ENCODE data around the gene LTBP3. TPM values are rescaled to one million over a fixed set of nuclear protein-coding genes. Genes with fewer than 3 reads are reported as not detected.
A peak's percentile ranks its signal among the peaks of the same experiment; 100 is the strongest.

The LTBP3 gene
- total and polyA plus RNA-seq, 4 donors = 47.5 to 198 (median 114) TPM

GRCh38 chr11:65502555-65503367 lies 55.4 kb downstream of the LTBP3 start:
- H3K4me1 ChIP-seq (ENCODE audit: control insufficient read depth, insufficient read depth, low read length) = peaks cover 21% of the 10 kb centered on the region
- WGBS (ENCODE audit: insufficient coverage) = 0% methylated on average over 2 of the region's 6 CpGs
- H3K27me3 ChIP-seq (ENCODE audit: control insufficient read depth, insufficient read depth, low read length) = no peaks in the 10 kb centered on the region
- peak in 3 of 6 donors; percentile 17 to 55 (median 48) for DNase-seq (ENCODE audit: low read depth in 4 of 6, low spot score in 6 of 6)
- H3K36me3 ChIP-seq (ENCODE audit: control insufficient read depth, insufficient read depth, low read length) = peaks cover 14% of the 10 kb centered on the region
- peak overlapping the region; percentile 99 for H3K27ac ChIP-seq (ENCODE audit: low read depth, low read length)
- H3K9me3 ChIP-seq (ENCODE audit: control insufficient read depth, insufficient read depth, low read length) = no peaks in the 10 kb centered on the region
- peak overlapping the region; percentile 75 for H3K4me3 ChIP-seq (ENCODE audit: low read depth, low read length)

- peaks cover 18% of the 10 kb centered on the region for H3K4me1 ChIP-seq (ENCODE audit: control insufficient read depth, insufficient read depth, low read length)
- peak overlapping the region; percentile 99 for H3K27ac ChIP-seq (ENCODE audit: low read depth, low read length)
- no peak for DNase-seq (ENCODE audit: low read depth in 4 of 6, low spot score in 6 of 6)
- no peaks in the 10 kb centered on the region for H3K27me3 ChIP-seq (ENCODE audit: control insufficient read depth, insufficient read depth, low read length)
- H3K36me3 ChIP-seq (ENCODE audit: control insufficient read depth, insufficient read depth, low read length) = peaks cover 13% of the 10 kb centered on the region
- H3K4me3 ChIP-seq (ENCODE audit: low read depth, low read length) = peak overlapping the region; percentile 75
- no peaks in the 10 kb centered on the region for H3K9me3 ChIP-seq (ENCODE audit: control insufficient read depth, insufficient read depth, low read length)
Observed at GRCh38 chr11:65502274-65502554, 55.9 kb downstream of the LTBP3 start.

- peak overlapping the region; percentile 99 for H3K27ac ChIP-seq (ENCODE audit: low read depth, low read length)
- WGBS (ENCODE audit: insufficient coverage) = 0% methylated on average over 3 of the region's 3 CpGs
- H3K9me3 ChIP-seq (ENCODE audit: control insufficient read depth, insufficient read depth, low read length) = no peaks in the 10 kb centered on the region
- no peaks in the 10 kb centered on the region for H3K27me3 ChIP-seq (ENCODE audit: control insufficient read depth, insufficient read depth, low read length)
- H3K36me3 ChIP-seq (ENCODE audit: control insufficient read depth, insufficient read depth, low read length) = peaks cover 7% of the 10 kb centered on the region
- H3K4me3 ChIP-seq (ENCODE audit: low read depth, low read length) = peak overlapping the region; percentile 75
- DNase-seq (ENCODE audit: low read depth in 4 of 6, low spot score in 6 of 6) = peak in 2 of 6 donors; percentile 54 to 63
- peaks cover 18% of the 10 kb centered on the region for H3K4me1 ChIP-seq (ENCODE audit: control insufficient read depth, insufficient read depth, low read length)
Observed at GRCh38 chr11:65501472-65502273, 56.5 kb downstream of the LTBP3 start.

GRCh38 chr11:65501186-65501471 lies 57.0 kb downstream of the LTBP3 start:
- no CpG with 5 or more reads among the region's 2 CpGs for WGBS (ENCODE audit: insufficient coverage)
- Histone ChIP-seq H3K9me3 (ENCODE audit: control insufficient read depth, insufficient read depth, low read length) (no peaks in the 10 kb centered on the region), H3K27ac (ENCODE audit: low read depth, low read length) (peak overlapping the region; percentile 99), H3K4me1 (ENCODE audit: control insufficient read depth, insufficient read depth, low read length) (peaks cover 21% of the 10 kb centered on the region), H3K36me3 (ENCODE audit: control insufficient read depth, insufficient read depth, low read length) (peaks cover 3% of the 10 kb centered on the region), H3K27me3 (ENCODE audit: control insufficient read depth, insufficient read depth, low read length) (no peaks in the 10 kb centered on the region), H3K4me3 (ENCODE audit: low read depth, low read length) (peak overlapping the region; percentile 75)
- DNase-seq (ENCODE audit: low read depth in 4 of 6, low spot score in 6 of 6) = no peak

- DNase-seq (ENCODE audit: low read depth in 4 of 6, low spot score in 6 of 6) = peak in 2 of 6 donors; percentile 70 to 73
- H3K36me3 ChIP-seq (ENCODE audit: control insufficient read depth, insufficient read depth, low read length) = no peaks in the 10 kb centered on the region
- peak overlapping the region; percentile 99 for H3K27ac ChIP-seq (ENCODE audit: low read depth, low read length)
- no peaks in the 10 kb centered on the region for H3K27me3 ChIP-seq (ENCODE audit: control insufficient read depth, insufficient read depth, low read length)
- H3K4me3 ChIP-seq (ENCODE audit: low read depth, low read length) = peak overlapping the region; percentile 75
- under 1% methylated on average over 15 of the region's 20 CpGs for WGBS (ENCODE audit: insufficient coverage)
- peaks cover 26% of the 10 kb centered on the region for H3K4me1 ChIP-seq (ENCODE audit: control insufficient read depth, insufficient read depth, low read length)
- H3K9me3 ChIP-seq (ENCODE audit: control insufficient read depth, insufficient read depth, low read length) = no peaks in the 10 kb centered on the region
Observed at GRCh38 chr11:65500387-65501185, 57.6 kb downstream of the LTBP3 start.

GRCh38 chr11:65499713-65500386 lies 58.3 kb downstream of the LTBP3 start:
- Histone ChIP-seq H3K27ac (ENCODE audit: low read depth, low read length) (peak overlapping the region; percentile 99), H3K9me3 (ENCODE audit: control insufficient read depth, insufficient read depth, low read length) (no peaks in the 10 kb centered on the region), H3K4me3 (ENCODE audit: low read depth, low read length) (peak overlapping the region; percentile 75), H3K4me1 (ENCODE audit: control insufficient read depth, insufficient read depth, low read length) (peaks cover 28% of the 10 kb centered on the region), H3K27me3 (ENCODE audit: control insufficient read depth, insufficient read depth, low read length) (no peaks in the 10 kb centered on the region), H3K36me3 (ENCODE audit: control insufficient read depth, insufficient read depth, low read length) (no peaks in the 10 kb centered on the region)
- WGBS (ENCODE audit: insufficient coverage) = 0% methylated on average over 1 of the region's 3 CpGs
- no peak for DNase-seq (ENCODE audit: low read depth in 4 of 6, low spot score in 6 of 6)

- peak within 1 kb of the TSS; percentile 75 for H3K4me3 ChIP-seq (ENCODE audit: low read depth, low read length)
- WGBS (ENCODE audit: insufficient coverage) = 0% methylated on average over 13 of the region's 24 CpGs
- peaks cover 31% of the 10 kb centered on the region for H3K4me1 ChIP-seq (ENCODE audit: control insufficient read depth, insufficient read depth, low read length)
- no peaks in the 10 kb centered on the region for H3K36me3 ChIP-seq (ENCODE audit: control insufficient read depth, insufficient read depth, low read length)
- H3K27ac ChIP-seq (ENCODE audit: low read depth, low read length) = peak within 1 kb of the TSS; percentile 99
- no peaks in the 10 kb centered on the region for H3K27me3 ChIP-seq (ENCODE audit: control insufficient read depth, insufficient read depth, low read length)
- H3K9me3 ChIP-seq (ENCODE audit: control insufficient read depth, insufficient read depth, low read length) = no peaks in the 10 kb centered on the region
- DNase-seq (ENCODE audit: low read depth in 4 of 6, low spot score in 6 of 6) = peak; percentile 92 to 98 (median 95)
Observed at GRCh38 chr11:65498977-65499712, 59.0 kb downstream of the LTBP3 start, which contains the start of gene MALAT1. MALAT1 (plus strand) TSS chr11:65499045.

GRCh38 chr11:65498727-65498976 lies 59.5 kb downstream of the LTBP3 start:
- Histone ChIP-seq H3K9me3 (ENCODE audit: control insufficient read depth, insufficient read depth, low read length) (no peaks in the 10 kb centered on the region), H3K4me3 (ENCODE audit: low read depth, low read length) (peak overlapping the region; percentile 75), H3K4me1 (ENCODE audit: control insufficient read depth, insufficient read depth, low read length) (peaks cover 36% of the 10 kb centered on the region), H3K27ac (ENCODE audit: low read depth, low read length) (peak overlapping the region; percentile 99), H3K27me3 (ENCODE audit: control insufficient read depth, insufficient read depth, low read length) (no peaks in the 10 kb centered on the region), H3K36me3 (ENCODE audit: control insufficient read depth, insufficient read depth, low read length) (no peaks in the 10 kb centered on the region)
- WGBS (ENCODE audit: insufficient coverage) = 0% methylated on average over 2 of the region's 6 CpGs
- no peak for DNase-seq (ENCODE audit: low read depth in 4 of 6, low spot score in 6 of 6)

Measured in spinal cord (tissue), 10 donors.